ENCODE data around the gene MRPL36.

- TF ChIP-seq CTCF (IDR thresholded peaks at IDR 0.05) (no peak), POLR2A (IDR thresholded peaks at IDR 0.05) (no peak)
These were observed 35.1 kb downstream of the MRPL36 start for GRCh38 chr5:1764606-1764960.

Measured in breast epithelium (tissue), 3 donors.